ENCODE data around the gene ZFP90. TPM values are rescaled to one million over a fixed set of nuclear protein-coding genes. Genes with fewer than 3 reads are reported as not detected.

ZFP90 gene
- polyA plus RNA-seq, 2 of the 4 experiments (the other 2 are of a cell fraction) = 13.8 to 21.6 TPM

- FAIRE-seq (no peak), DNase-seq (ENCODE audit: low read depth in 1 of 2, low spot score in 1 of 2) (no peak), ATAC-seq (no peak)
- POLR2A ChIA-PET = no interaction called here
- H3K9me3 ChIP-seq = peaks cover 10% of the 10 kb centered on the region; the same call in 2 of the 3 replicates
- H3K4me2 ChIP-seq = no peak overlapping the region
- no peak for TF ChIP-seq NFE2L2 (conservative IDR thresholded peaks at IDR 0.05; ENCODE audit: low read length)
- no peak for TF ChIP-seq REST (IDR thresholded peaks at IDR 0.05)
- no peak for TF ChIP-seq HOXB5 (CRISPR knock-in tag; IDR thresholded peaks at IDR 0.05)
- no peak for TF ChIP-seq HOXB13 (CRISPR knock-in tag; IDR thresholded peaks at IDR 0.05; ENCODE audit: low read depth)
- TF ChIP-seq JUN (IDR thresholded peaks at IDR 0.05) = no peak
- TF ChIP-seq CHD4 (IDR thresholded peaks at IDR 0.05; ENCODE audit: borderline replicate concordance) = no peak
- no peak for TF ChIP-seq POLR2A (IDR thresholded peaks at IDR 0.05; ENCODE audit: low read length)
- no peak for TF ChIP-seq SMC3 (IDR thresholded peaks at IDR 0.05)
- TF ChIP-seq ELK1 (IDR thresholded peaks at IDR 0.05; ENCODE audit: low read depth, low read length) = no peak
- TF ChIP-seq RFX5 (IDR thresholded peaks at IDR 0.05) = no peak
- no peak for TF ChIP-seq EP300 (IDR thresholded peaks at IDR 0.05)
- no peak for TF ChIP-seq KDM1A (IDR thresholded peaks at IDR 0.05; ENCODE audit: low read depth)
- no peak for TF ChIP-seq RARB (CRISPR knock-in tag; IDR thresholded peaks at IDR 0.05)
- TF ChIP-seq BHLHE40 (IDR thresholded peaks at IDR 0.05; ENCODE audit: low read depth, low read length) = no peak
- TF ChIP-seq MAZ (IDR thresholded peaks at IDR 0.05; ENCODE audit: borderline replicate concordance, low read depth, low read length) = no peak
- no peak for TF ChIP-seq PHF8 (IDR thresholded peaks at IDR 0.05; ENCODE audit: borderline replicate concordance, low read depth)
- 82% methylated on average over 10 of the region's 11 CpGs for WGBS (ENCODE audit: missing lambda C conversion rate)
- CTCF ChIA-PET = interaction anchor here (2.0 kb wide), 1 partner anchor 29 kb away, joined by 10 read pairs; no protein-coding TSS in a partner anchor
- peaks cover 11% of the 10 kb centered on the region; the same call in 1 of the 3 replicates for H3K4me1 ChIP-seq
- no peak overlapping the region for H3K27ac ChIP-seq
- no peak overlapping the region for H3K4me3 ChIP-seq
Observed at GRCh38 chr16:68492151-68492542, 46.9 kb upstream of the ZFP90 start.

- FAIRE-seq = no peak
- no peak for ATAC-seq
- no peak overlapping the region for H3K4me3 ChIP-seq
- H3K4me2 ChIP-seq = no peak overlapping the region
- H3K4me1 ChIP-seq = peaks cover 11% of the 10 kb centered on the region; the same call in 1 of the 3 replicates
- WGBS (ENCODE audit: missing lambda C conversion rate) = 30% methylated on average over 6 of the region's 6 CpGs
- CTCF ChIA-PET = no interaction called here
- POLR2A ChIA-PET = no interaction called here
- TF ChIP-seq POLR2A (IDR thresholded peaks at IDR 0.05; ENCODE audit: low read length) (no peak), MAX (IDR thresholded peaks at IDR 0.05) (no peak), PHF8 (IDR thresholded peaks at IDR 0.05; ENCODE audit: borderline replicate concordance, low read depth) (no peak), CBX2 (IDR thresholded peaks at IDR 0.05; ENCODE audit: borderline replicate concordance, low read depth) (no peak), CHD4 (IDR thresholded peaks at IDR 0.05; ENCODE audit: borderline replicate concordance) (no peak), ZSCAN20 (CRISPR knock-in tag; IDR thresholded peaks at IDR 0.05) (no peak), POLR2AphosphoS2 (conservative IDR thresholded peaks at IDR 0.05; ENCODE audit: low read length) (no peak), REST (IDR thresholded peaks at IDR 0.05) (no peak), RCOR1 (IDR thresholded peaks at IDR 0.05; ENCODE audit: low read depth, low read length) (no peak), SREBF2 (IDR thresholded peaks at IDR 0.05) (no peak), KDM1A (IDR thresholded peaks at IDR 0.05; ENCODE audit: low read depth) (no peak), ATOH8 (CRISPR knock-in tag; IDR thresholded peaks at IDR 0.05; ENCODE audit: low read depth) (no peak), BCL3 (IDR thresholded peaks at IDR 0.05) (no peak), HOXB5 (CRISPR knock-in tag; IDR thresholded peaks at IDR 0.05) (no peak)
- no peak for DNase-seq (ENCODE audit: low read depth in 1 of 2, low spot score in 1 of 2)
- H3K9me3 ChIP-seq = peaks cover 10% of the 10 kb centered on the region; the same call in 2 of the 3 replicates
- no peak overlapping the region for H3K27ac ChIP-seq
Observed at GRCh38 chr16:68492543-68493411, 46.3 kb upstream of the ZFP90 start.
